ENCODE measurements around the gene NEURL1. TPM values are rescaled to one million over a fixed set of nuclear protein-coding genes. Genes with fewer than 3 reads are reported as not detected.

Gene NEURL1
- total RNA-seq, 2 donors from 2014 or later = 0.37 to 0.38 TPM

- WGBS, 2 experiments (ENCODE audit: insufficient coverage in 1 of 2, insufficient read length in 1 of 2) = 92 to 95% methylated on average over 11 to 20 of the region's 20 CpGs
- no peak overlapping the region for H3K4me3 Mint-ChIP-seq
- Histone ChIP-seq H3K4me3 (ENCODE audit: low read length) (no peak overlapping the region), H3K9me3 (ENCODE audit: control insufficient read depth, low read length) (no peaks in the 10 kb centered on the region), H3K9ac (ENCODE audit: extremely low read depth, low read length, poor library complexity, severe bottlenecking) (no peak overlapping the region), H3K27ac (ENCODE audit: low read depth, low read length) (no peak overlapping the region), H3K27me3 (ENCODE audit: control insufficient read depth, insufficient read depth, low read length, poor library complexity, severe bottlenecking) (no peaks in the 10 kb centered on the region), H3K36me3 (ENCODE audit: control insufficient read depth, insufficient read depth, low read length) (no peaks in the 10 kb centered on the region), H3K4me1 (ENCODE audit: control insufficient read depth, insufficient read depth, low read length) (no peaks in the 10 kb centered on the region)
- TF ChIP-seq CTCF (conservative IDR thresholded peaks at IDR 0.05) = no peak
- H3K36me3 Mint-ChIP-seq (ENCODE audit: low read depth) = no peaks in the 10 kb centered on the region
- H3K27ac Mint-ChIP-seq = no peak overlapping the region
- peaks cover 9% of the 10 kb centered on the region for H3K9me3 Mint-ChIP-seq
- H3K4me1 Mint-ChIP-seq = no peaks in the 10 kb centered on the region
- peaks cover 16% of the 10 kb centered on the region for H3K27me3 Mint-ChIP-seq (ENCODE audit: insufficient read depth)
- no peak for DNase-seq
Measured at GRCh38 chr10:103590060-103590459, 96.6 kb downstream of the NEURL1 start.

- Histone ChIP-seq H3K36me3 (ENCODE audit: control insufficient read depth, insufficient read depth, low read length) (no peaks in the 10 kb centered on the region), H3K4me1 (ENCODE audit: control insufficient read depth, insufficient read depth, low read length) (no peaks in the 10 kb centered on the region), H3K9me3 (ENCODE audit: control insufficient read depth, low read length) (no peaks in the 10 kb centered on the region), H3K4me3 (ENCODE audit: low read length) (no peak overlapping the region), H3K27me3 (ENCODE audit: control insufficient read depth, insufficient read depth, low read length, poor library complexity, severe bottlenecking) (no peaks in the 10 kb centered on the region), H3K9ac (ENCODE audit: extremely low read depth, low read length, poor library complexity, severe bottlenecking) (no peak overlapping the region), H3K27ac (ENCODE audit: low read depth, low read length) (no peak overlapping the region)
- DNase-seq = no peak
- peaks cover 6% of the 10 kb centered on the region for H3K9me3 Mint-ChIP-seq
- H3K4me3 Mint-ChIP-seq = no peak overlapping the region
- no peak for TF ChIP-seq CTCF (conservative IDR thresholded peaks at IDR 0.05)
- 95% methylated on average over 6 of the region's 6 CpGs; no CpG with 5 or more reads in 1 of the 2 experiments for WGBS, 2 experiments (ENCODE audit: insufficient coverage in 1 of 2, insufficient read length in 1 of 2)
- H3K27me3 Mint-ChIP-seq (ENCODE audit: insufficient read depth) = peaks cover 10% of the 10 kb centered on the region
- H3K4me1 Mint-ChIP-seq = no peaks in the 10 kb centered on the region
- H3K27ac Mint-ChIP-seq = no peak overlapping the region
- no peaks in the 10 kb centered on the region for H3K36me3 Mint-ChIP-seq (ENCODE audit: low read depth)
Measured at GRCh38 chr10:103590744-103591291, 97.3 kb downstream of the NEURL1 start.

GRCh38 chr10:103592186-103593021 is 98.9 kb downstream of the NEURL1 start:
- Mint-ChIP-seq H3K36me3 (ENCODE audit: low read depth) (no peaks in the 10 kb centered on the region), H3K4me3 (no peak overlapping the region), H3K27ac (no peak overlapping the region), H3K9me3 (peaks cover 2% of the 10 kb centered on the region), H3K27me3 (ENCODE audit: insufficient read depth) (peaks cover 2% of the 10 kb centered on the region), H3K4me1 (no peaks in the 10 kb centered on the region)
- peak; percentile 84 for TF ChIP-seq CTCF (conservative IDR thresholded peaks at IDR 0.05)
- peak; percentile 88 for DNase-seq
- Histone ChIP-seq H3K27ac (ENCODE audit: low read depth, low read length) (no peak overlapping the region), H3K4me3 (ENCODE audit: low read length) (no peak overlapping the region), H3K9ac (ENCODE audit: extremely low read depth, low read length, poor library complexity, severe bottlenecking) (no peak overlapping the region), H3K27me3 (ENCODE audit: control insufficient read depth, insufficient read depth, low read length, poor library complexity, severe bottlenecking) (no peaks in the 10 kb centered on the region), H3K9me3 (ENCODE audit: control insufficient read depth, low read length) (no peaks in the 10 kb centered on the region), H3K36me3 (ENCODE audit: control insufficient read depth, insufficient read depth, low read length) (no peaks in the 10 kb centered on the region), H3K4me1 (ENCODE audit: control insufficient read depth, insufficient read depth, low read length) (no peaks in the 10 kb centered on the region)
- WGBS, 2 experiments (ENCODE audit: insufficient coverage in 1 of 2, insufficient read length in 1 of 2) = 69 to 88% methylated on average over 5 to 15 of the region's 15 CpGs

Measured in endodermal cell (in vitro differentiated cells).